GM12878 (cell line): ENCODE data around the gene ZNF618. TPM values are rescaled to one million over a fixed set of nuclear protein-coding genes. Genes with fewer than 3 reads are reported as not detected.

ENCODE experiments used
- ATAC-seq: fragments of 200-7000 bp; cut with Tn5 transposase; 3 replicates; pipeline ENCODE4 v1.9.1; 2020; ENCODE audit warnings: mild to moderate bottlenecking, moderate library complexity
- BruUV-seq: library from RNA; stranded (reverse); fragments of 400-500 nt; replicated peaks from 2 replicates; lab custom pipeline; 2021; lab: Mats Ljungman, UMichigan
- CTCF ChIA-PET: fragments of 300-600 bp; sonication (Branson Sonifier 250); formaldehyde crosslinking; extraction: SDS; loops from one replicate; lab custom pipeline; 2021; ENCODE audit warnings: inconsistent platforms; lab: Yijun Ruan, JAX
- POLR2A ChIA-PET: fragments of 350-600 bp; formaldehyde crosslinking; extraction: SDS; loops from one replicate; lab custom pipeline; 2021; ENCODE audit warnings: inconsistent platforms; lab: Charles Lee
- RAD21 ChIA-PET: fragments of 300-600 bp; sonication (Branson Sonifier 250); formaldehyde crosslinking; loops from one replicate; lab custom pipeline; 2023; ENCODE audit warnings: antibody characterized with exemption; ENCODE audit not compliant: unreplicated experiment; lab: Charles Lee
- SMC1A ChIA-PET: fragments of 300-600 bp; sonication (Branson Sonifier 250); formaldehyde crosslinking; loops from one replicate; lab custom pipeline; 2023; ENCODE audit not compliant: unreplicated experiment, uncharacterized antibody; lab: Charles Lee
- DNase-seq: peaks from one replicate; pipeline ENCODE4 v3.0.0-alpha.2; 2011; ENCODE audit warnings: low read depth, low spot score
- FAIRE-seq: peaks from 3 replicates; lab custom pipeline; 2011; peaks lifted over from hg19 to GRCh38; lab: Jason Lieb, UNC
- H2AFZ ChIP-seq: 2 replicates; pipeline ENCODE4 v1.6.0; 2011; ENCODE audit warnings: low read depth, low read length, control low read depth; ENCODE audit not compliant: control insufficient read depth
- H3K27ac ChIP-seq: 2 replicates; pipeline ENCODE4 v1.5.1; 2011; ENCODE audit warnings: control low read depth; ENCODE audit not compliant: control insufficient read depth, insufficient read depth
- H3K27me3 ChIP-seq, 2 experiments: replicated peaks in 1 of 2; 2 replicates each; pipeline versions ENCODE4 v1.6.0 to v1.6.1; 2011; ENCODE audit warnings: low read length in 1 of 2; ENCODE audit not compliant: control insufficient read depth in 2 of 2, insufficient read depth in 2 of 2
- H3K36me3 ChIP-seq, 2 experiments: 2 replicates each; pipeline ENCODE4 v1.5.1; 2011; ENCODE audit warnings: low read length in 1 of 2; ENCODE audit not compliant: control insufficient read depth in 2 of 2, insufficient read depth in 2 of 2
- H3K4me1 ChIP-seq: 2 replicates; pipeline ENCODE4 v1.6.1; 2011; ENCODE audit warnings: mild to moderate bottlenecking, low read length, moderate library complexity, mixed read lengths; ENCODE audit not compliant: control insufficient read depth, insufficient read depth
- H3K4me2 ChIP-seq: 2 replicates; pipeline ENCODE4 v1.6.0; 2011; ENCODE audit warnings: control low read depth; ENCODE audit not compliant: control insufficient read depth, insufficient read depth
- H3K4me3 ChIP-seq: fragments of 200-600 bp; sonication (generic); 2 replicates; pipeline ENCODE4 v1.5.1; 2016
- H3K79me2 ChIP-seq: 2 replicates; pipeline ENCODE4 v1.6.0; 2011; ENCODE audit warnings: low read length; ENCODE audit not compliant: control insufficient read depth, insufficient read depth
- H3K9ac ChIP-seq: 2 replicates; pipeline ENCODE4 v1.8.0; 2011; ENCODE audit warnings: low read length, control low read depth, mixed read lengths; ENCODE audit not compliant: control insufficient read depth, insufficient read depth
- H3K9me3 ChIP-seq: replicated peaks from 3 replicates; pipeline ENCODE4 v1.5.1; 2011; ENCODE audit warnings: mild to moderate bottlenecking, low read length; ENCODE audit not compliant: control insufficient read depth, insufficient read depth
- H4K20me1 ChIP-seq: 2 replicates; pipeline ENCODE4 v1.6.0; 2011; ENCODE audit not compliant: control insufficient read depth, insufficient read depth
- ATF7 ChIP-seq: fragments of 450-650 bp; IDR thresholded peaks from 2 replicates; pipeline ENCODE4 v1.6.1; 2016; ENCODE audit warnings: low read depth, mild to moderate bottlenecking
- BRCA1 ChIP-seq: IDR thresholded peaks from 2 replicates; pipeline ENCODE4 v1.6.1; 2011; ENCODE audit warnings: low read depth, low read length, improper control_type of control experiment
- CREM ChIP-seq: IDR thresholded peaks from 2 replicates; pipeline ENCODE4 v1.6.1; 2014; ENCODE audit warnings: antibody characterized with exemption, low read depth
- E2F4 ChIP-seq: IDR thresholded peaks from 2 replicates; pipeline ENCODE4 v1.6.1; 2012; ENCODE audit warnings: low read depth, low read length, improper control_type of control experiment
- GABPA ChIP-seq: IDR thresholded peaks from 2 replicates; pipeline ENCODE4 v1.6.1; 2014; ENCODE audit warnings: antibody characterized with exemption, low read depth, mild to moderate bottlenecking, inconsistent platforms
- HSF1 ChIP-seq: fragments of 150-350 bp; IDR thresholded peaks from 2 replicates; pipeline ENCODE4 v1.6.1; 2014; ENCODE audit warnings: mild to moderate bottlenecking, low read depth, low read length
- IKZF1 ChIP-seq: fragments of 450-650 bp; conservative IDR thresholded peaks from 2 replicates; pipeline ENCODE4 v1.6.1; 2017; ENCODE audit warnings: antibody characterized with exemption, mild to moderate bottlenecking
- IRF4 ChIP-seq: IDR thresholded peaks from 2 replicates; pipeline ENCODE4 v1.6.1; 2011; ENCODE audit warnings: low read depth, low read length
- KLF5 ChIP-seq: fragments of 450-650 bp; IDR thresholded peaks from 2 replicates; pipeline ENCODE4 v1.6.1; 2014; ENCODE audit warnings: mild to moderate bottlenecking; ENCODE audit not compliant: partially characterized antibody
- MLLT1 ChIP-seq: fragments of 450-650 bp; IDR thresholded peaks from 2 replicates; pipeline ENCODE4 v1.6.1; 2016; ENCODE audit warnings: mild to moderate bottlenecking
- RAD21 ChIP-seq: IDR thresholded peaks from 2 replicates; pipeline ENCODE4 v1.6.1; 2011; ENCODE audit warnings: mild to moderate bottlenecking, low read depth, low read length, moderate library complexity; ENCODE audit not compliant: insufficient read depth
- RB1 ChIP-seq: fragments of 450-650 bp; formaldehyde crosslinking; IDR thresholded peaks from 2 replicates; pipeline ENCODE4 v1.6.1; 2017; ENCODE audit warnings: mild to moderate bottlenecking, borderline replicate concordance
- STAT1 ChIP-seq: fragments of 450-650 bp; conservative IDR thresholded peaks from 2 replicates; pipeline ENCODE4 v1.6.1; 2014; ENCODE audit warnings: antibody characterized with exemption, mild to moderate bottlenecking
- ZBTB40 ChIP-seq: fragments of 450-650 bp; IDR thresholded peaks from 2 replicates; pipeline ENCODE4 v1.6.1; 2016; ENCODE audit warnings: mild to moderate bottlenecking, moderate library complexity, borderline replicate concordance
- WGBS: methylation state at CpG from one replicate; pipeline ENCODE4 v1.1.6; 2016; ENCODE audit warnings: low lambda C conversion rate; ENCODE audit not compliant: insufficient replicate concordance, insufficient coverage; ENCODE audit errors: missing lambda C conversion rate; 5-methylcytosine and 5-hydroxymethylcytosine counted together
- in situ Hi-C: fragments of 300-500 bp; cut with MboI; formaldehyde crosslinking; loops from 9 replicates; pipeline ENCODE4 v1.14.3; 2018; ENCODE audit warnings: mixed read lengths
- intact Hi-C: fragments of 100-400 bp; cut with micrococcal nuclease; formaldehyde crosslinking; loops from one replicate; pipeline ENCODE4 v1.14.2; 2022; ENCODE audit not compliant: unreplicated experiment
- polyA plus RNA-seq, 11 experiments: library from polyadenylated mRNA; depleted of rRNA in 4 of 11; unstranded in 6 of 11; stranded (reverse) in 5 of 11; fragments of >200 nt; fragmentation: Nextera tagmentation in 4 of 11; fragmentation: Illumina TruSeq in 1 of 11; extraction: Ambion mirVana in 4 of 11; extraction: Trizol in 1 of 11; gene quantifications; 1 replicate in 1 of 11; 2 replicates in 10 of 11; pipeline versions ENCODE4 v1.2.1 to v1.2.3, GENCODE V29; 2011 to 2016; ENCODE audit warnings: inconsistent platforms in 2 of 11, missing spikeins in 2 of 11, low read depth in 1 of 11
- total RNA-seq, 4 experiments: library from RNA; depleted of rRNA in 3 of 4; stranded (reverse); fragments of >200 nt in 3 of 4; fragmentation: Illumina TruSeq in 1 of 4; extraction: Trizol in 1 of 4; gene quantifications; 2 replicates each; pipeline versions ENCODE4 v1.2.1 to v1.2.3, GENCODE V29; 2013 to 2021
- TF ChIP-seq, protein P1 (sequence below): IDR thresholded peaks from 2 replicates; pipeline ENCODE4 v1.6.1; 2012; ENCODE audit warnings: low read depth, low read length, improper control_type of control experiment

The ZNF618 gene
- total and polyA plus RNA-seq, 10 of the 15 experiments (the other 5 are each of a cell fraction or from before 2014, with no cell fraction given) = 0.01 to 0.24 (median 0.06) TPM; not detected in 2

- H3K27ac ChIP-seq = no peak overlapping the region
- intact Hi-C loops = no loop called here
- H2AFZ ChIP-seq = no peak overlapping the region
- CTCF ChIA-PET = interaction anchor here (3.9 to 4.0 kb wide), 2 partner anchors 12 kb away, joined by 16 to 19 read pairs; no protein-coding TSS in a partner anchor
- in situ Hi-C loops = loop anchor here (25.0 kb wide), 1 partner anchor 192 kb away; no protein-coding TSS in a partner anchor
- no peaks in the 10 kb centered on the region; a peak in 2 of 4 replicates for H3K27me3 ChIP-seq
- BruUV-seq = no TSS peak
- RAD21 ChIA-PET = no interaction called here
- 33% methylated on average over 12 of the region's 12 CpGs for WGBS
- DNase-seq = no peak
- SMC1A ChIA-PET = interaction anchor here (1.2 kb wide), 1 partner anchor 12 kb away, joined by 3 read pairs; no protein-coding TSS in a partner anchor
- H3K36me3 ChIP-seq = no peaks in the 10 kb centered on the region
- no peak overlapping the region for H3K4me2 ChIP-seq
- no peak overlapping the region for H3K4me3 ChIP-seq
- H3K4me1 ChIP-seq = no peaks in the 10 kb centered on the region
- TF ChIP-seq RB1 = no peak
- TF ChIP-seq GABPA = no peak
- no peak for TF ChIP-seq ZBTB40
- no peak for TF ChIP-seq MLLT1
- no peak for TF ChIP-seq IKZF1
- TF ChIP-seq KLF5 = no peak
- TF ChIP-seq, protein P1, sequence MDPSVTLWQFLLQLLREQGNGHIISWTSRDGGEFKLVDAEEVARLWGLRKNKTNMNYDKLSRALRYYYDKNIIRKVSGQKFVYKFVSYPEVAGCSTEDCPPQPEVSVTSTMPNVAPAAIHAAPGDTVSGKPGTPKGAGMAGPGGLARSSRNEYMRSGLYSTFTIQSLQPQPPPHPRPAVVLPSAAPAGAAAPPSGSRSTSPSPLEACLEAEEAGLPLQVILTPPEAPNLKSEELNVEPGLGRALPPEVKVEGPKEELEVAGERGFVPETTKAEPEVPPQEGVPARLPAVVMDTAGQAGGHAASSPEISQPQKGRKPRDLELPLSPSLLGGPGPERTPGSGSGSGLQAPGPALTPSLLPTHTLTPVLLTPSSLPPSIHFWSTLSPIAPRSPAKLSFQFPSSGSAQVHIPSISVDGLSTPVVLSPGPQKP = no peak
- TF ChIP-seq STAT1 = no peak
- no peak for TF ChIP-seq IRF4
- no peak for TF ChIP-seq HSF1
- no peak for TF ChIP-seq ATF7
- TF ChIP-seq BRCA1 = no peak
- TF ChIP-seq RAD21 = no peak
- no peak for TF ChIP-seq CREM
- no peak for TF ChIP-seq E2F4
- no peaks in the 10 kb centered on the region for H4K20me1 ChIP-seq
- POLR2A ChIA-PET = no interaction called here
- H3K79me2 ChIP-seq = no peaks in the 10 kb centered on the region
- no peak for FAIRE-seq
- ATAC-seq = no peak
- no peak overlapping the region for H3K9ac ChIP-seq
- H3K9me3 ChIP-seq = no peaks in the 10 kb centered on the region
Observed at GRCh38 chr9:114094971-114095370, 218.9 kb downstream of the ZNF618 start.
